Skeletal muscle tissue (tissue), 4 donors: ENCODE results near the gene MYO1B. TPM values are rescaled to one million over a fixed set of nuclear protein-coding genes. Genes with fewer than 3 reads are reported as not detected.

Experiments
- H3K27ac ChIP-seq: one replicate; pipeline ENCODE4 v1.7.0; 2013; ENCODE audit warnings: mild to moderate bottlenecking, low read depth, low read length, inconsistent platforms
- H3K27me3 ChIP-seq, 3 donors: one replicate each; pipeline ENCODE4 v1.7.0; 2013; ENCODE audit warnings: low read length in 3 of 3; ENCODE audit not compliant: control insufficient read depth in 3 of 3, insufficient read depth in 3 of 3
- H3K36me3 ChIP-seq, 3 donors: one replicate each; pipeline ENCODE4 v1.7.0; 2013; ENCODE audit warnings: low read length in 3 of 3; ENCODE audit not compliant: control insufficient read depth in 3 of 3, insufficient read depth in 3 of 3
- H3K4me1 ChIP-seq, 3 donors: one replicate each; pipeline ENCODE4 v1.7.0; 2013; ENCODE audit warnings: low read length in 3 of 3, mild to moderate bottlenecking in 3 of 3; ENCODE audit not compliant: control insufficient read depth in 3 of 3, insufficient read depth in 3 of 3
- H3K4me3 ChIP-seq, 3 donors: one replicate each; pipeline ENCODE4 v1.7.0; 2013; ENCODE audit warnings: low read length in 3 of 3
- H3K9ac ChIP-seq, 3 donors: one replicate each; pipeline ENCODE4 v1.7.0; 2013; ENCODE audit warnings: low read length in 3 of 3, mild to moderate bottlenecking in 3 of 3, moderate library complexity in 2 of 3, low read depth in 1 of 3
- H3K9me3 ChIP-seq, 3 donors: one replicate each; pipeline ENCODE4 v1.7.0; 2013; ENCODE audit warnings: low read length in 3 of 3; ENCODE audit not compliant: control insufficient read depth in 3 of 3
- total RNA-seq: library from RNA; depleted of rRNA; stranded (reverse); fragments of >200 nt; gene quantifications from one replicate; pipeline ENCODE4 v1.2.3, GENCODE V29; 2014
- donor health status: Osteomylitis.

The MYO1B gene
- 125 TPM for total RNA-seq

DNA sequence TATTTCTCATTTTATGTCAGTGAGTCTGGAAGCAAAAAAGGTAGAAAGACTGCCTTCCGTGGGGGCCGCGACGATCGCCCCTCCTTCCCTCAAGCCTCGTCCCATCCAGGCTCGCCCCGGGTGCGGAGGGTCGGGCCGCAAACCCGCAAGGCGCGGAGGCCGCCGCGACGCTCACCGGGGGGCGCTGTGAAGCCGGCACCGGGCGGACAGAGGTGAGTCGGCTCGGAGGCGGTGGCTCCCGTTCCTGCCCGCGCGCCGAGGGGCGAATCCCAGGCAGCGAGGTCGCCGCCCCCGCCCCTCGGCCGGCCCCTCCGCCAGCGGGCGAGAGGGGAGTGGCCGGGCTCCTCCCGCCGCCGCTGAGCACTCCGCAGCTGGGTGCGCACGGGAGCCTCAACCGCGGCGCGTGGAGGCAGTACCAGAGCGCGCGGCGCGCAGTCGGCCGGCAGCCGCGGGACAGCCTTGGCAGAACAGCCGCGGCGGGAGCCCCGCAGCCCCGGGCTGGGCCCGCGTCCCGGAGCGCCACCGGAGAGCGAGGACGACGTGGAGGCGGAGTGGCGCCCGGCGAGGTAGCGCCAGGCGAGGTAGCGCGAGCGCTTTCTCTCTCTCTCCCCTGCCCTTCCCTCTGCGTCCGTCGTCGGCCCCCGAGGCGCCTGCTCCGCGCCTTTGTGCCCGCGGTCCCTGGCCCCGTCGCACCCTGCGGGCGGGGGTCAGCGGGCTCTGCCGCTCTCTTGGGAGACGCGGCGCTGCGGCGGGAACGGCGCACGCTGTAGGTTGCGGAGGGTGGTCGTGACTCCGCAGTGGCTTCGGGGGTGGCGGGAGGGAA is at the start of gene MYO1B:
MYO1B (plus strand) TSS at position 359 of the 823 bp plus-strand sequence. CDS start 31,492 bp downstream, outside the sequence.
- H3K9me3 ChIP-seq: no peaks in the 10 kb centered on the region
- H3K27ac ChIP-seq: peak within 1 kb of the TSS; percentile 84
- no peaks in the 10 kb centered on the region for H3K36me3 ChIP-seq
- H3K9ac ChIP-seq: peak within 1 kb of the TSS; percentile 67 to 78 (median 69)
- peak within 1 kb of the TSS; percentile 74 to 79 (median 77) for H3K4me3 ChIP-seq
- H3K4me1 ChIP-seq: peaks cover 6 to 11% (median 9%) of the 10 kb centered on the region in 3 donors
- H3K27me3 ChIP-seq: peaks cover 0 to 18% (median 3%) of the 10 kb centered on the region in 3 donors

- no peak overlapping the region for H3K27ac ChIP-seq
- no peaks in the 10 kb centered on the region for H3K9me3 ChIP-seq
- H3K9ac ChIP-seq: no peak overlapping the region
- H3K36me3 ChIP-seq: no peaks in the 10 kb centered on the region
- no peak overlapping the region for H3K4me3 ChIP-seq
- H3K27me3 ChIP-seq: no peaks in the 10 kb centered on the region
- H3K4me1 ChIP-seq: no peaks in the 10 kb centered on the region
These were observed 48.1 kb upstream of the MYO1B start for GRCh38 chr2:191197096-191197495.

GRCh38 chr2:191198271-191198670 is 46.9 kb upstream of the MYO1B start:
- Histone ChIP-seq H3K9me3 (peaks cover 0 to 3% (median 0%) of the 10 kb centered on the region in 3 donors), H3K36me3 (no peaks in the 10 kb centered on the region), H3K27ac (no peak overlapping the region), H3K27me3 (no peaks in the 10 kb centered on the region), H3K4me3 (no peak overlapping the region), H3K4me1 (peaks cover 0 to 5% (median 0%) of the 10 kb centered on the region in 3 donors), H3K9ac (no peak overlapping the region)

DNA sequence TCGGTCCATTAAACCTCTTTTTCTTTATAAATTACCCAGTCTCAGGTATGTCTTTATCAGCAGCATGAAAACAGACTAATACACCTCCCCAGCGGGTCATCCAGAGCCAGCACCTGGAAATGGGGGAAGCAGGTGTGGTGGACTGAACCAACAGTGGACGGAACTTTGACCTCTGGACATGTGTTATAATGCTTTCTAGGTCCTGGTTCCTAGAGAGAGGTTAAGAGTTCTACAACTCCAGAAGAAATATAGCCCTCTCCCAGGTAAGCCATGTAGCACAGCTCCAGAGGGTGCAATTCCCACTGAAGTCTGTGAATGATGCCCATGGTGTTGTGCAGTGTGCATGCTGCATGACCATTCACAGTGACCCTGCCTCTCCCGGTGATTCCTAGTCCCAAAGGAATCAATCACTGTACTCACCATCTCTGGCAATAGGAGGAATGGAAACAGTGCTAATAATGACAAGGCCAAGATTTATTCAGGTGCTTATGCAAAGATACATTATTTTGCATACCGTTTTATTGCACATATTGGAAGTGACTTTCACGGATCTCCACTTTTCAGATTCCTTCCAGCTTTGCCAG is 45.2 kb upstream of the MYO1B start:
- Histone ChIP-seq H3K36me3 (no peaks in the 10 kb centered on the region), H3K4me3 (no peak overlapping the region), H3K27me3 (no peaks in the 10 kb centered on the region), H3K9me3 (peaks cover 0 to 3% (median 0%) of the 10 kb centered on the region in 3 donors), H3K4me1 (peaks cover 0 to 5% (median 0%) of the 10 kb centered on the region in 3 donors), H3K27ac (no peak overlapping the region), H3K9ac (no peak overlapping the region)

DNA sequence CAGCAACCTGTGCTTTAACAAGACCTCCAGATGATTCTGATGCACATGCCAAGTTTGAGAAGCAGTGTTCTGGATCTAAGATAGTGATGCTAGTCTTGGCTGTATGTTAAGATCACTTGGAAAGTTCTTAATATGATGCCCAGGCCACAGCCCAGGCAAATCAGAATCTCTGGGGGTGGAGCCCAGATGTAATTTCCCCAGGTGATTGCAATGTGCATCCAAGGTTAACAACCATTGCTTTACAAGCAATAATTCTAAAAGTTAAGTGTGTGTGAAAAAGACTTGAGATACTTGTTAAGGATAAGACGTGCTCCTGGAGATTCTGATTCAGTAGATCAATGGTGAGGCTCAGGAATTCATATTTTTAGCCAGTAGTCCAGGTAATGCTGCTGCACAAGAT is 44.3 kb upstream of the MYO1B start:
- no peak overlapping the region for H3K27ac ChIP-seq
- H3K9me3 ChIP-seq: peaks cover 0 to 3% (median 0%) of the 10 kb centered on the region in 3 donors
- peaks cover 0 to 5% (median 0%) of the 10 kb centered on the region in 3 donors for H3K4me1 ChIP-seq
- H3K27me3 ChIP-seq: no peaks in the 10 kb centered on the region
- H3K9ac ChIP-seq: no peak overlapping the region
- no peaks in the 10 kb centered on the region for H3K36me3 ChIP-seq
- no peak overlapping the region for H3K4me3 ChIP-seq

DNA sequence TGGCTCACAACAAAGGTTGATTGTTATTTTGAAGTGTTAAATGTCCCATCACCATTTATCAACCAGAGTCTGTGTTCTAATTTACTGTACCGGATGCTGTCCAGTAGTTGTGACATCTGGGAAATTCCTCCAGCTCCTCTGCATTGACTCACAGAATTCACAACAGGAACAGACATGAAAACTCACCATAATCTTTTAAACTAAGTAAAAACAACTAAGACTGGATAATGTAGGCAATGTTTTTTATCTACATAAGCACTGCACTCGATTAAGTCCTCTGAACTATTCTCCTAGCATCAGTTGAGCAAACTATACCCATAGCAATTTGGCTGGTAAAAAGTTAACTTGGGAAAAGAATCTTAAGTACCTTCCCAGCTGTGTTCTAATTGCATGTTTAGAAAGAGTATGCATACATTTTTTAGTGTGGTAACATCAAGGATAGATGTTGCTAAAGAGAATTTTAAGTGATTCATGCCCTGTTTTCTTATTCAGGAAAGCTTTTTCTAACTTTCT is 42.9 kb upstream of the MYO1B start:
- H3K4me3 ChIP-seq: no peak overlapping the region
- H3K9ac ChIP-seq: no peak overlapping the region
- H3K36me3 ChIP-seq: no peaks in the 10 kb centered on the region
- H3K27me3 ChIP-seq: no peaks in the 10 kb centered on the region
- H3K4me1 ChIP-seq: peaks cover 0 to 5% (median 0%) of the 10 kb centered on the region in 3 donors
- peaks cover 0 to 3% (median 0%) of the 10 kb centered on the region in 3 donors for H3K9me3 ChIP-seq
- peak overlapping the region; percentile 1 for H3K27ac ChIP-seq

- H3K9ac ChIP-seq: no peak overlapping the region
These were observed 42.3 kb upstream of the MYO1B start for GRCh38 chr2:191202881-191203397.

GRCh38 chr2:191204433-191204832 is 40.8 kb upstream of the MYO1B start:
- Histone ChIP-seq H3K27ac (no peak overlapping the region), H3K9ac (no peak overlapping the region), H3K4me1 (peaks cover 0 to 5% (median 0%) of the 10 kb centered on the region in 3 donors), H3K9me3 (peaks cover 0 to 3% (median 0%) of the 10 kb centered on the region in 3 donors), H3K4me3 (no peak overlapping the region), H3K27me3 (no peaks in the 10 kb centered on the region), H3K36me3 (peaks cover 0 to 2% (median 0%) of the 10 kb centered on the region in 3 donors)

More at GRCh38 chr2:191202881-191203397, 42.3 kb upstream of the MYO1B start:
- H3K9me3 ChIP-seq: peaks cover 0 to 3% (median 0%) of the 10 kb centered on the region in 3 donors
- H3K27me3 ChIP-seq: no peaks in the 10 kb centered on the region
- no peak overlapping the region for H3K4me3 ChIP-seq
- H3K27ac ChIP-seq: peak overlapping the region; percentile 1
- H3K36me3 ChIP-seq: no peaks in the 10 kb centered on the region
- H3K4me1 ChIP-seq: peaks cover 0 to 5% (median 0%) of the 10 kb centered on the region in 3 donors

GRCh38 chr2:191206613-191207471 is 38.4 kb upstream of the MYO1B start:
- H3K27me3 ChIP-seq: no peaks in the 10 kb centered on the region
- H3K9me3 ChIP-seq: peaks cover 0 to 3% (median 0%) of the 10 kb centered on the region in 3 donors
- no peak overlapping the region for H3K4me3 ChIP-seq
- no peak overlapping the region for H3K9ac ChIP-seq
- H3K36me3 ChIP-seq: peaks cover 0 to 2% (median 0%) of the 10 kb centered on the region in 3 donors
- no peak overlapping the region for H3K27ac ChIP-seq
- peaks cover 0 to 5% (median 0%) of the 10 kb centered on the region in 3 donors for H3K4me1 ChIP-seq
